ENCODE data around the gene CNGA3. TPM values are rescaled to one million over a fixed set of nuclear protein-coding genes. Genes with fewer than 3 reads are reported as not detected.

Gene CNGA3
- total RNA-seq, 4 donors from 2014 or later, result 0.19 TPM; not detected in 3

- no peak for TF ChIP-seq CTCF (IDR thresholded peaks at IDR 0.05; ENCODE audit: low read depth)
These were observed 58.4 kb downstream of the CNGA3 start for GRCh38 chr2:98404556-98405250.

- no peak for TF ChIP-seq CTCF (IDR thresholded peaks at IDR 0.05; ENCODE audit: low read depth)
These were observed 59.0 kb downstream of the CNGA3 start for GRCh38 chr2:98405301-98405700.

- no peak for TF ChIP-seq CTCF (IDR thresholded peaks at IDR 0.05; ENCODE audit: low read depth)
These were observed 61.9 kb downstream of the CNGA3 start for GRCh38 chr2:98408155-98408554.

- no peak for TF ChIP-seq CTCF (IDR thresholded peaks at IDR 0.05; ENCODE audit: low read depth)
These were observed 66.6 kb downstream of the CNGA3 start for GRCh38 chr2:98412751-98413458.

- no peak for TF ChIP-seq CTCF (IDR thresholded peaks at IDR 0.05; ENCODE audit: low read depth)
These were observed 70.3 kb downstream of the CNGA3 start for GRCh38 chr2:98416383-98417159.

GRCh38 chr2:98419544-98419943, 73.3 kb downstream of the CNGA3 start:
- TF ChIP-seq CTCF (IDR thresholded peaks at IDR 0.05; ENCODE audit: low read depth), result no peak
